Non-pigmented ciliary epithelial cell (primary cell): ENCODE data around the gene TSPEAR.

Experiments
- DNase-seq: peaks from one replicate; pipeline ENCODE4 v3.0.0-alpha.2; 2010; ENCODE audit warnings: low read depth

Gene TSPEAR

DNA sequence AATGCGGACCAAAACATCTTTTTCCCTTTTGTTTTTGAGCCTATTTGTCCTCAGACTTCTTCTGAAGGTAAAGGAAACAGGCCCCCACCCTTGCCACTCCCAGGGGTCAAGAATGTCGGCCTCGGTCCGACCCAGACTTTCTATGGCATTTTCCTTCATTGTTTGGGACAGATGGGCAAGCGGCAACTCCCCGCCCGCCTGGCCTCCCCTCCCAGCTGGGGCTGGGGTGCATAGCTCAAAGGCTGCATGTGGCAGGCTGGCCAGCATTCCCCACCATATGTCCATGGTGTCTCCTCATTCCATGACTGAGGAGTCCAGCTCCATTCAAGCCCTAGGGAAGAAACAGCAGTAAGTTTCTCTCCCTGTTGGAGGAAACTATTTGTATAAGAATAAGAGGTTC lies 29.4 kb upstream of the TSPEAR start:
- no peak for DNase-seq

GRCh38 chr21:44739316-44739715 lies 27.9 kb upstream of the TSPEAR start:
- no peak for DNase-seq

DNA sequence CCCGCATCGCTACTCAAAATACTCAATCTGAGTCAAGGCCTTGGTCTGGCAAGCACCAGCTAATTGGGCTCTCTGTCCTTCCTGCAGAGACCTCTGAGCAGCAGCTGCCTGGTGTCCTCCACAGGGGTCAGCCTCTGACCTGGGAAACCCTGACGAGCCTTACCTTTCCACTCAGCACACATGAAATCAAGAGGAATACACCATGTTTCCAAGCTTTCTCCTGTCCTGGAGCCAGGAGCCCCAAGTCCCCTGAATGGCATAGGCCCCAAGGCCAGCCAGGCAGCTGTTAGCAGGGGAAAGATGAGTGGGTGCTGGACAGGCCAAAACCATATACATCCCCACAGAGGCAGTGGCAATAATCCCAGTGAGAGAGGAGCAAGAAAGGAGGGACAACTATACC lies 27.2 kb upstream of the TSPEAR start:
- DNase-seq, result no peak

DNA sequence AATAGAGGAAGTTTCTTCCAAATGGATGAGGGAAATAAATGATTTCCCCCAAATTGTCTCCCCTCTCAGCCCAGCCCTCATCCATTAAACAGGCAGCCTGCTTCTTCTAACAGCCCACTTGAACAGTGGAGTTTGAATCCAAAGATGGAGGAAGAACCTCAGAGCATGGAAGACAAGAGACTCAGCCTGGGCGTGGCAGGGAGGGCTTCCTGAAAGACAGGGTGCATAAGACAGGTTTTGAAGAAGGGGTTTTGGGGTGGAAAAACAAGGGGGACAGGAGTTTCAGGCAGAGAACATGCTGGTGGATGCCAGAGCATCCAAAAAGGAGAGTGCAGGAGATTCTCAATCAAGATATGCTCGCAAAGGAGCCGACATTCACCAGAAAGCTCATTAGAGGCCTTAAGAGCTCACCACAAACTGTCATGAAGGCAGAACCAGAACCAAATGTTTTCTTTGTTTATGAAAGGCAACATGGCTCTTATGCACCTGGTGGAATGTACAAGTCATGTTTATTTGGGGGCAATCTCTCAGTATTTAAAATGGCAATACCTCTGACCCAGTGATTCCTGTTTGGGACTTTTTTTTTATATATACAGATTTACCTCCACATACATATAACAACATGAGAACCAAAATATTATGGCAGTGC lies 26.5 kb upstream of the TSPEAR start:
- no peak for DNase-seq

DNA sequence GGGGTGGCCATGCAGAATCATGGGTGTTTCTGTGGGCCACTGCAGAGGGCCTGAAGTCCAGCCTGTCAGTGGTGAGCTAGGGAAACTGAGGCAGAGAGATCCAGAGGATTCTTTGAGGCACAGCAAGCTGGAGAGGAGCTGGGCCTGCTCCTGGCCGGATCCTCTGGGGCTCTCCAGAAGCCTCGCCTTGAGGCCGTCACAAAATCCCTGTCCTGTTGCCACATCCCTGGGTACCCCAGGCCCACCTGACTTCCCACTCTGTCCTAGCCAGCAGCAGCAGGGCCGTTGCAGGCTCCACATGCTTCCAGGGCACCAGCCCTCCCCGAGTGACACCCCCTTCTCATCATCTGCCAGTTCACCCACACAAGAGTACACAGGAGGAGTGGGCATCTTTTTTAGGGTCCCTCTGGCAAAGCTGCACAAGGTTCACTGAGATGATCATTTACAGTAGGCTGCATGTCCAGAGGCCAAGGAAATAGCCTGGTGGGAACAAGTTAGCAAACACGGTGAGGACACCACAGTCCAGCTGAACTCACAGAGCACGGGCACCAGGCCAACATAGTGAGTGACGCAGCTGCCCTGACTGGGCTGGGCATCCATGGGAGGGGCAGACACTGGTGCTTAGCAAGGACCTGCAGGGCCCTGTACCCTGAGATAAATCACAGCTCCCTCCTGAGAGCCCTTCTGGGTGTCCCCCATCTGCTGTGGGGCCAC lies 25.1 kb upstream of the TSPEAR start:
- no peak for DNase-seq

GRCh38 chr21:44735821-44736220 lies 24.4 kb upstream of the TSPEAR start:
- DNase-seq, result no peak

GRCh38 chr21:44734841-44735240 lies 23.5 kb upstream of the TSPEAR start:
- DNase-seq, result no peak

DNA sequence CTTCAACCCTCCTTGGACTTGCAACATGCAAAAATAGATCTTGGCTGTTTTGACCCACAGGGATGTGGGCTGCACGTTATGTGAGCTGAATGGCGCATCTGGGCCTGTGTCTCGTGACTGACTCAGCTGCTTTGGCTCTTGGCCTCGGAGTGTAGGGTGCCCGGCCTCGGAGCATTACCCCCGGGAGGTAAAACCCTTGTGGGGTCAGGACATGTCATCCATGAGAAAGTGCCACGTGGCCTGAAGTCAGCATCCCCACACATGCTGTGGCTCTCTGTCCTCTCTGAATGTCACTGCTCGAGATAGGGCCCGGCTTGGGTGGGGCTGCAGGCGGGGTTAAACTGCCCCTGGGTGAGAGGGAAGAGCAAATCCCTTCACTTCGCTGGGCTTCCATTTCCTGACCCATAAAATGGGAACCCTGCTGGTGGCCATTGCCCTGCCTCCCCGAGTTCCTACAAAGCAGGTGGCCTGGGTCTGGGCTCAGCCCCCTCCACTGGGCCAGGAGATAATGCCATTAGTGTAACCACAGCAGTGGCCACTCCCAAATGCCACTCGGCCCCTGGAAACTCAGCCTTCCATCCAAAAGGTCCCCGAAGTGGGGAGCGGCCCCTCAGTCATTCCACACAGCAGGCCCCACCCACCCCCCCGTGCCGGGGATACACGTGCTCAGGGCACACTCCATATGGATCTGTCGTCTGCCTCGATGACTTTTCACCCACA lies 22.8 kb upstream of the TSPEAR start:
- DNase-seq, result no peak

GRCh38 chr21:44732956-44733355 lies 21.6 kb upstream of the TSPEAR start:
- no peak for DNase-seq

GRCh38 chr21:44732263-44732662 lies 20.9 kb upstream of the TSPEAR start:
- no peak for DNase-seq

GRCh38 chr21:44730951-44731579 lies 19.7 kb upstream of the TSPEAR start:
- no peak for DNase-seq

DNA sequence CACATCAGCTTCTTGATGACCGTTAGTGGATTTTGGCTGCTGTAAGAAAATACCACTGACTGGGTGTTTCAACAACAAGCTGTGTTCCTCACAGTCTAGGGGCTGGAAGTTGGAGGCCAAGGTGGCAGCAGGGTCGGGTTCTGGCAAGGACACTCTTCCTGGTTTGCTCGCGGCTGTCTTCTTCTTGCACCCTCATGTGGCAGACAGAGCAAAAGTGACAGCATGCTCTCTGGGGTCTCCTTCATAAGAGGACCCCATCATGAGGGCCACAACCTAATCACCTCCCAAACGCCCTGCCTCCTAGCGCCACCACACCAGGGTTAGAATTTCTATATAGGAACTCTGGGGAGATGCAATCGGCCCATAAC lies 18.6 kb upstream of the TSPEAR start:
- no peak for DNase-seq

DNA sequence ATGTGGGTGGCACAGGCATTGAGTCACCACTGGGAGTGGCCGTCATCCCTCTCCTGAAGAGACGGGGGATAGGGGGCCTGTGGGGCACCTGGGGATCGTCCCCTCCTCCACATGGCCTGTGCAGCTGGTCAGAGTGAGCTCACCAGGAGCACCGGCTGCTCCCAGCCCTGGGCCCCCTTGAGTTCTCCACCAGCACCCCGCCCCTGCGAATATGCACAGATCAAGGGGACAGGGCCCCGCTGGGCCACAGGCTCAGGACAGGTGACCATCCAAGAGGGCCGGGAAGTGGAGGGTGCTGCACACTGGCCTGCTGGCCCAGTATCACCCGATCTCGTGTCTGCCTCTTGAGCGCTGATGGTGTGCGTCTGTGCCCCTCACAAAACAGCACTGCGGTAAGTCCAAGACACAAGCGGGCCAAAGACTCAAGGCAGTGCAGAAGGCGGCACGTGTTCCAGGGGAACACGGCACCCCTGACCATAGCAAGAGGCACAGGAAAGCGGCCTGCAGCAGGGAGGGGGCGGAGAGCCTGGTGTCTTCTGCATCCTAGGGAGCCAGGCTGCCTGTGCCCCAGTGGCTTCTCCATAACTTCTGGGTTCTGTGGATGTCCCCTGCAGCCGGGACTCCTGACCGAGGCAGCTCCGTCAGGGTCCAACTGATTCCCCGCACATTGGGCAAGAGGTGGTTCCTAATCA lies 18.1 kb upstream of the TSPEAR start:
- no peak for DNase-seq

GRCh38 chr21:44728716-44729115 lies 17.3 kb upstream of the TSPEAR start:
- DNase-seq, result no peak

GRCh38 chr21:44727757-44728156 lies 16.4 kb upstream of the TSPEAR start:
- no peak for DNase-seq

- no peak for DNase-seq
Measured at GRCh38 chr21:44727321-44727720, 15.9 kb upstream of the TSPEAR start.

DNA sequence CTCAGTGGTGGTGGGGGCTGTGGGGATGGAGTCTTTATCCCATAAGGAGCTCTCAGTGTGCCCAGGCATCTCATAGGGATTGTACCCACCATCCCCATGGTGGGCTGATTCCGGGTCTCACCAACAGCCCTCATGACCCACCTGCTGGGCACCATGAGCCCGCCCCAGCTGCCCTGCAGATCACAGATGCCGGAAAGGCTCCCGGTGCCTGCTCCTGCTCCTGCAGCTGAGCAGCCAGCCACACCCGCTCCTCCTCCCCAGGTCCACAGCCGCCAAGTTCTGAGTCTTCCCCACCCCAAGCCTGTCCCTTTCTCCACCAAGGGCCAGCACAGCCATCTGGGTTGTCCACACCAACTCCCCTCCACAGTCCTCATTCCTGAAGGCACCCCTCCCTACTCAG lies 15.5 kb upstream of the TSPEAR start:
- no peak for DNase-seq

DNA sequence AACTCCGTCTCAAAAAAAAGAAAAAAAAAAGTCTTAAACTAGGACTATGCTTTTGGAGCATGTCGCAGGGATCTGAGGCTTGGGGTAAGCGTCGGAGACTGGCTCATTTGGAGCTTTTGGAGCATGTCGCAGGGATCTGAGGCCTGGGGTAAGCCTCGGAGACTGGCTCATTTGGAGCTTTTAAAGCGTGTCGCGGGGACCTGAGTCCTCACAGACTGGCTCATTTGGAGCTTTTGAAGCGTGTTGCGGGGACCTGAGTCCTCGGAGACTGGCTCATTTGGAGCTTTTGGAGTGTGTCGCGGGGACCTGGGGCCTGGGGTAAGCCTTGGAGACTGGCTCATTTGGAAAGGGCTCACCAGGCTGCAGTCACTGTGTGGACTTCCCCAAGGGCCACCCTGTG lies 13.6 kb upstream of the TSPEAR start:
- no peak for DNase-seq

- DNase-seq, result no peak
Measured at GRCh38 chr21:44724196-44724595, 12.8 kb upstream of the TSPEAR start.

DNA sequence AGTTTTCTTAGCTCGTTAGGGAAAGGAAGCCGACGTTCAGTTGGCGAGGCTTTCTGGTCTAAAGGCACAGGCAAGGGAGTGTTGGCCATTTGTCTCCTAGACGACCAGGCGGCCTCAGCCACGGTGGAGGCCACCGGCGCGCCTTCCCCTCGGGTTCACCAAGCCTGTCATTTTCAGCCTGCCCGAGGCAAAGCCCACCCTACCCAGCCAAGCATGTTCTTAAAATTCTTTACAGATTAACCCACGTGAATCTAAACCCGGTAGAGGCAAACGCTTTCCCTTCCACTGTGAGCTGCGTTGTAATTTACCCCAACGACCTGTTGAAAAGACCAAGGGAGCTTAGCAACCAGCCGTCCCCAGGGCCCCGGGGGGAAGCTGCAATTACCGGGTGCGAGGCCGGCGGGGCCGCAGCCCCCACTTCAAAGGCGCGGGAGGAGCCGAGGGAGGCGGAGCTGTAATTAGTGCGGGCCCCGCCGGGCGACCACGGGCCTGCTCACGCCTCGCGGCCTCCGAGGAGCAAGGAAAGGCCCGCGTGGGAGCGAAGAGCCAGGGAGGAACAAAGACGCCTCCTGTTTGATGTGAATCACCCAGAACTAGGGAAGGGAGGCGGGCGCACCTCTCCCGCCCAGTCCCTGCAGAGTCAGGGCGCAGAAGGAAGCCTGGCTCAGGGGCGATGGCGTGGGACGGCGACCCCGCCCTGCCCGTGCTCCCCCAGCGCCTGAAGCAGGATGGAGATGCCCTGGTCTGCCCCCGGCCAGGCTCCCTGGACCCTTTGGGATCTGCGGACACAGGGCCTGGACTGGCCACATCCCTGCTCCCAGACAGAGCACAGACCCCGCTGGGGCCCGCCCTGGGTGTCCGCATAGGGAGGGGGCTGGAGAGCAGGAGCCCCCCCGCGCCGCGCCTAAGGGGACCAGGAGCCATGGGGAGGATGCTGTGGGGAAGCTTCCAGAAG lies 12.1 kb upstream of the TSPEAR start:
- DNase-seq, result no peak

- no peak for DNase-seq
Measured at GRCh38 chr21:44722731-44723130, 11.4 kb upstream of the TSPEAR start.
